ENCODE data around the gene CLCNKB. TPM values are rescaled to one million over a fixed set of nuclear protein-coding genes. Genes with fewer than 3 reads are reported as not detected.
"Not testable (repeated sequence)": the region's sequence is repeated elsewhere in the genome, so short reads cannot be mapped to it uniquely, and the experiment has no call there.

CLCNKB gene
- 0.22 and 0.26 TPM in 2 replicates for total RNA-seq (2014; rRNA removed; shearing (Covaris generic))
- polyA plus RNA-seq (2014; cell fraction: nucleus; rRNA removed) = not detected in 2 replicates

GRCh38 chr1:16043521-16043920, at the start of gene CLCNKB:
CLCNKB (plus strand) TSS chr1:16043782; CDS start chr1:16044493, 711 bp downstream.
- no peak for DNase-seq (ENCODE audit: extremely low read depth, low read depth)

GRCh38 chr1:15994081-15994480, 49.5 kb upstream of the CLCNKB start:
- no peak for DNase-seq (ENCODE audit: extremely low read depth, low read depth)

- DNase-seq (ENCODE audit: extremely low read depth, low read depth) = peak; percentile 43
Measured at GRCh38 chr1:15994590-15995351, 48.8 kb upstream of the CLCNKB start.

- no peak for DNase-seq (ENCODE audit: extremely low read depth, low read depth)
Measured at GRCh38 chr1:15997076-15997585, 46.5 kb upstream of the CLCNKB start.

GRCh38 chr1:15997637-15998280, 45.8 kb upstream of the CLCNKB start:
- no peak for DNase-seq (ENCODE audit: extremely low read depth, low read depth)

- DNase-seq (ENCODE audit: extremely low read depth, low read depth) = no peak
Measured at GRCh38 chr1:15998929-15999328, 44.7 kb upstream of the CLCNKB start.

- not testable (repeated sequence) for DNase-seq (ENCODE audit: extremely low read depth, low read depth)
Measured at GRCh38 chr1:16001274-16001673, 42.3 kb upstream of the CLCNKB start.

GRCh38 chr1:16005597-16005996, 38.0 kb upstream of the CLCNKB start:
- no peak for DNase-seq (ENCODE audit: extremely low read depth, low read depth)

GRCh38 chr1:16006010-16006409, 37.6 kb upstream of the CLCNKB start:
- DNase-seq (ENCODE audit: extremely low read depth, low read depth) = no peak

GRCh38 chr1:16006552-16007485, 36.8 kb upstream of the CLCNKB start:
- no peak for DNase-seq (ENCODE audit: extremely low read depth, low read depth)

GRCh38 chr1:16007671-16008341, 35.8 kb upstream of the CLCNKB start:
- no peak for DNase-seq (ENCODE audit: extremely low read depth, low read depth)

- DNase-seq (ENCODE audit: extremely low read depth, low read depth) = peak; percentile 63
Measured at GRCh38 chr1:16009030-16009460, 34.5 kb upstream of the CLCNKB start.

GRCh38 chr1:16009678-16010077, 33.9 kb upstream of the CLCNKB start:
- DNase-seq (ENCODE audit: extremely low read depth, low read depth) = no peak

GRCh38 chr1:16010837-16011236, 32.7 kb upstream of the CLCNKB start:
- no peak for DNase-seq (ENCODE audit: extremely low read depth, low read depth)

- DNase-seq (ENCODE audit: extremely low read depth, low read depth) = no peak
Measured at GRCh38 chr1:16011936-16012589, 31.5 kb upstream of the CLCNKB start.

- DNase-seq (ENCODE audit: extremely low read depth, low read depth) = no peak
Measured at GRCh38 chr1:16012590-16013219, 30.9 kb upstream of the CLCNKB start.

GRCh38 chr1:16013220-16013907, 30.2 kb upstream of the CLCNKB start:
- no peak for DNase-seq (ENCODE audit: extremely low read depth, low read depth)

GRCh38 chr1:16013908-16014258, 29.7 kb upstream of the CLCNKB start:
- no peak for DNase-seq (ENCODE audit: extremely low read depth, low read depth)

Measured in NCI-H460 (cell line).